Left lung (tissue), 10 donors: ENCODE results near the gene DLG2. TPM values are rescaled to one million over a fixed set of nuclear protein-coding genes. Genes with fewer than 3 reads are reported as not detected.

Experiments used
- ATAC-seq: fragments of 200-7000 bp; cut with Tn5 transposase; one replicate; pipeline ENCODE4 v1.9.1; 2020; ENCODE audit warnings: moderate library complexity
- DNase-seq, 4 donors: peaks; one replicate each; pipeline ENCODE4 v3.0.0-alpha.2; 2013 to 2020
- H3K27ac ChIP-seq, 2 donors: fragments of 200-600 bp; sonication (generic) in 1 of 2; one replicate each; pipeline versions ENCODE4 v1.5.0 to v1.8.0; 2020 to 2021
- H3K27me3 ChIP-seq, 2 donors: fragments of 200-600 bp; sonication (generic) in 1 of 2; one replicate each; pipeline versions ENCODE4 v1.5.0 to v1.8.0; 2020 to 2021
- H3K36me3 ChIP-seq, 2 donors: fragments of 200-600 bp; sonication (generic) in 1 of 2; one replicate each; pipeline versions ENCODE4 v1.5.0 to v1.8.0; 2020 to 2021
- H3K4me1 ChIP-seq, 2 donors: fragments of 200-600 bp; one replicate each; pipeline ENCODE4 v1.8.0; 2021
- H3K4me3 ChIP-seq, 2 donors: fragments of 200-600 bp; sonication (generic) in 1 of 2; one replicate each; pipeline versions ENCODE4 v1.5.0 to v1.8.0; 2020 to 2021; ENCODE audit warnings: mild to moderate bottlenecking in 1 of 2
- H3K9me3 ChIP-seq, 2 donors: fragments of 200-600 bp; sonication (generic) in 1 of 2; one replicate each; pipeline versions ENCODE4 v1.5.0 to v1.8.0; 2020 to 2021
- intact Hi-C, 2 donors: fragments of 100-400 bp; cut with DNase I; formaldehyde crosslinking; loops; one replicate each; pipeline versions ENCODE4 v1.11.2 to v1.14.2; 2022
- polyA plus RNA-seq, 6 donors: library from polyadenylated mRNA; unstranded; fragments of 120-200 nt; gene quantifications; one replicate each; pipeline ENCODE4 v1.2.1, GENCODE V29; 2013; ENCODE audit not compliant: insufficient read length in 6 of 6
- total RNA-seq, 2 donors: library from RNA; stranded (reverse); fragmentation: NEBNext Ultra II Directional; extraction: Animal tissue kit (Norgen Biotek cat#: 25700); gene quantifications; one replicate each; pipeline ENCODE4 v1.2.1, GENCODE V29; 2021
- TF ChIP-seq, protein P1 (sequence below), 2 donors: fragments of 200-600 bp; sonication (generic) in 1 of 2; IDR thresholded peaks; one replicate each; pipeline versions ENCODE4 v1.5.0 to v1.8.0; 2021; ENCODE audit warnings: antibody characterized with exemption in 2 of 2
- donor health status: DM: no; HTN: yes; CAD: no.
- donor health status: DM: no; HTN: no; CAD: no.

The DLG2 gene
- total and polyA plus RNA-seq, 8 donors, result 4.5 to 15.0 (median 8.6) TPM

DNA sequence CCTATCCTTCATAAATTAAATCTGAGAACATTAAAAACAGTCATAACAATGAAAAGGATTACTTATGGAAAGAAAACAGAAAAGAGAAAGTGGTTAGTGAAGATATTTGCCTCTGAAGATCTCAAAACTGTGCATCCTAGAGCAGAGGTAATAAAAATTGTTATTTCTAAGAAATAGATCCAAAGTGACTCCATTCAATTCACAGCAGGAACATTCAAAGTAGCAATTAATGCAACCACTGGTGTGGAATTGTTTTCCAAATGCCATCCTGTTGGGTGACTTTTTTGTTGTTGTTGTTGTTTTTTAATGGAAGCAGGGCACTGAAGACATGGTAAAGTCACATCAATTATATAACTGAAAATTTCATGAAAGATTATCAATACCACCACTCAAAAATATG, 1201.5 kb downstream of the DLG2 start:
- no peaks in the 10 kb centered on the region for H3K9me3 ChIP-seq
- DNase-seq (no peak), ATAC-seq (no peak)
- no peaks in the 10 kb centered on the region for H3K4me1 ChIP-seq
- TF ChIP-seq, protein P1, sequence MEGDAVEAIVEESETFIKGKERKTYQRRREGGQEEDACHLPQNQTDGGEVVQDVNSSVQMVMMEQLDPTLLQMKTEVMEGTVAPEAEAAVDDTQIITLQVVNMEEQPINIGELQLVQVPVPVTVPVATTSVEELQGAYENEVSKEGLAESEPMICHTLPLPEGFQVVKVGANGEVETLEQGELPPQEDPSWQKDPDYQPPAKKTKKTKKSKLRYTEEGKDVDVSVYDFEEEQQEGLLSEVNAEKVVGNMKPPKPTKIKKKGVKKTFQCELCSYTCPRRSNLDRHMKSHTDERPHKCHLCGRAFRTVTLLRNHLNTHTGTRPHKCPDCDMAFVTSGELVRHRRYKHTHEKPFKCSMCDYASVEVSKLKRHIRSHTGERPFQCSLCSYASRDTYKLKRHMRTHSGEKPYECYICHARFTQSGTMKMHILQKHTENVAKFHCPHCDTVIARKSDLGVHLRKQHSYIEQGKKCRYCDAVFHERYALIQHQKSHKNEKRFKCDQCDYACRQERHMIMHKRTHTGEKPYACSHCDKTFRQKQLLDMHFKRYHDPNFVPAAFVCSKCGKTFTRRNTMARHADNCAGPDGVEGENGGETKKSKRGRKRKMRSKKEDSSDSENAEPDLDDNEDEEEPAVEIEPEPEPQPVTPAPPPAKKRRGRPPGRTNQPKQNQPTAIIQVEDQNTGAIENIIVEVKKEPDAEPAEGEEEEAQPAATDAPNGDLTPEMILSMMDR (IDR thresholded peaks at IDR 0.05), result no peak
- H3K27me3 ChIP-seq, result no peaks in the 10 kb centered on the region
- H3K4me3 ChIP-seq, result no peak overlapping the region
- no peak overlapping the region for H3K27ac ChIP-seq
- intact Hi-C loops, result no loop called here
- H3K36me3 ChIP-seq, result no peaks in the 10 kb centered on the region

DNA sequence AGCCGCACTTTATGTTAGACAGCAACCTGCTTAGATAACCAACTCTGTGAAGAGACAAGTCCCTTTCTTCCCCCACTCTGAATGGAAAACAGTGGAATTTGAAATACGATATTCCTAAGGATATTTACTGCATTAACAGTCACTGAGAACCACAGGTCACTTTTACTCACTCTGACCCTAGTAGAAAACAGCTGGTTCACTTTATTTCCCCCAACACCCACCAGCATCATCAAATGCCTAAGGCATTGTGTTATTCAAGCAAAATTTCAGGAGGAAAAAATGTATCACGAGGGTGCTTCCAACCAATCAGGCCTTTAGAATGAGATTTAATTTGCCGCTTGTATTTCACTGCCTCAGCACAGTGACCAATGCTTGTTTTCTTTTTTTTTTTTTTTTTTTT, 1206.9 kb downstream of the DLG2 start:
- ATAC-seq (no peak), DNase-seq (no peak)
- Histone ChIP-seq H3K9me3 (no peaks in the 10 kb centered on the region), H3K36me3 (no peaks in the 10 kb centered on the region), H3K27me3 (no peaks in the 10 kb centered on the region), H3K4me1 (no peaks in the 10 kb centered on the region), H3K27ac (no peak overlapping the region), H3K4me3 (no peak overlapping the region)
- TF ChIP-seq, protein P1 (IDR thresholded peaks at IDR 0.05), result no peak
- intact Hi-C loops, result no loop called here

DNA sequence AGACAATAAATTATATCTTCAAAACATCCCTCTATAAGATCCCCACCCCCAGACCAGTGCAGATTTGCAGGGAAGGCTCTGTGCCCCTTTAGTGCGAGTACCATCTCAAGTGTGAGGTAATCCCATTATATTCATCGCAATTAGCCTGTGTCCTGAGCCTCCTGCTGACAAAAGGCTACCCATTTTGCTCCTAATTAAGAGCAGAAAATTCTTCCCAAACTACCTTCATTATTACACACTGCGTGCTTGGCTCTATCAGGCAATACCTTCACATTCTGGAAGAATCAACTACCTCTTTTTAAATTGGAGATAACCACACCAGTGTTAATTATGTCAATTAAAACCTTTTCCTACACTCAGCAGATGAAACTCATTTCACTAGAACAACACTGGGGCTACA, 1207.5 kb downstream of the DLG2 start:
- H3K9me3 ChIP-seq, result no peaks in the 10 kb centered on the region
- H3K4me3 ChIP-seq, result no peak overlapping the region
- H3K27ac ChIP-seq, result no peak overlapping the region
- intact Hi-C loops, result no loop called here
- no peaks in the 10 kb centered on the region for H3K4me1 ChIP-seq
- no peak for DNase-seq
- ATAC-seq, result no peak
- no peaks in the 10 kb centered on the region for H3K27me3 ChIP-seq
- TF ChIP-seq, protein P1 (IDR thresholded peaks at IDR 0.05), result no peak
- H3K36me3 ChIP-seq, result no peaks in the 10 kb centered on the region

- H3K9me3 ChIP-seq, result no peaks in the 10 kb centered on the region
- no peaks in the 10 kb centered on the region for H3K27me3 ChIP-seq
- no peaks in the 10 kb centered on the region for H3K36me3 ChIP-seq
- no peak overlapping the region for H3K27ac ChIP-seq
- H3K4me3 ChIP-seq, result no peak overlapping the region
- DNase-seq (no peak), ATAC-seq (no peak)
- intact Hi-C loops, result no loop called here
- no peaks in the 10 kb centered on the region for H3K4me1 ChIP-seq
- TF ChIP-seq, protein P1 (IDR thresholded peaks at IDR 0.05), result no peak
Observed at GRCh38 chr11:84414920-84415319, 1212.2 kb downstream of the DLG2 start.

- H3K27me3 ChIP-seq, result no peaks in the 10 kb centered on the region
- H3K9me3 ChIP-seq, result no peaks in the 10 kb centered on the region
- intact Hi-C loops, result no loop called here
- H3K36me3 ChIP-seq, result no peaks in the 10 kb centered on the region
- ATAC-seq (no peak), DNase-seq (no peak)
- H3K4me1 ChIP-seq, result no peaks in the 10 kb centered on the region
- TF ChIP-seq, protein P1 (IDR thresholded peaks at IDR 0.05), result no peak
- no peak overlapping the region for H3K27ac ChIP-seq
- H3K4me3 ChIP-seq, result no peak overlapping the region
Observed at GRCh38 chr11:84413549-84413948, 1213.6 kb downstream of the DLG2 start.
